Measurements from ENCODE around the gene SLC3A2. TPM values are rescaled to one million over a fixed set of nuclear protein-coding genes. Genes with fewer than 3 reads are reported as not detected.
"Not testable (repeated sequence)": the region's sequence is repeated elsewhere in the genome, so short reads cannot be mapped to it uniquely, and the experiment has no call there.

The SLC3A2 gene
- total and polyA plus RNA-seq, 2 experiments from 2014 or later = 335 to 456 TPM

GRCh38 chr11:62832336-62833234, 48.1 kb upstream of the SLC3A2 start, which contains the start of gene TEX54:
TEX54 (minus strand) TSS chr11:62832841.
- H3K4me2 ChIP-seq = peak within 1 kb of the TSS; percentile 89

GRCh38 chr11:62835336-62835735, 45.4 kb upstream of the SLC3A2 start:
- H3K4me2 ChIP-seq = no peak overlapping the region
- no peaks in the 10 kb centered on the region for H3K27me3 ChIP-seq
- TF ChIP-seq EZH2phosphoT487 (IDR thresholded peaks at IDR 0.05; ENCODE audit: low read depth, severe bottlenecking, unreplicated experiment) = no peak
- no peak for TF ChIP-seq CTCF (IDR thresholded peaks at IDR 0.05; ENCODE audit: poor library complexity)
- TF ChIP-seq EZH2 (IDR thresholded peaks at IDR 0.05; ENCODE audit: borderline replicate concordance) = no peak
- H2AFZ ChIP-seq = no peak overlapping the region
- 92% methylated on average over 8 of the region's 8 CpGs for WGBS (ENCODE audit: low lambda C conversion rate, missing lambda C conversion rate)
- no peaks in the 10 kb centered on the region for H3K36me3 ChIP-seq (replicated peaks; ENCODE audit: insufficient read depth, low read depth)
- H3K4me1 ChIP-seq (ENCODE audit: insufficient read depth) = peaks cover 12% of the 10 kb centered on the region
- H3K27ac ChIP-seq = no peak overlapping the region
- no peaks in the 10 kb centered on the region for H3K9me2 ChIP-seq (replicated peaks; ENCODE audit: insufficient read depth)
- no peak for DNase-seq (ENCODE audit: low spot score)
- H4K20me1 ChIP-seq (ENCODE audit: insufficient read depth, poor library complexity, severe bottlenecking) = peaks cover 8% of the 10 kb centered on the region
- peaks cover 70% of the 10 kb centered on the region for H3K79me2 ChIP-seq
- H3K4me3 ChIP-seq = no peak overlapping the region
- H3K9me3 ChIP-seq (ENCODE audit: low read depth) = no peaks in the 10 kb centered on the region

More at GRCh38 chr11:62832336-62833234, 48.1 kb upstream of the SLC3A2 start, which contains the start of gene TEX54:
- Histone ChIP-seq H4K20me1 (ENCODE audit: insufficient read depth, poor library complexity, severe bottlenecking) (peaks cover 18% of the 10 kb centered on the region), H3K4me3 (peak within 1 kb of the TSS; percentile 61), H3K27ac (peak within 1 kb of the TSS; percentile 95), H3K4me1 (ENCODE audit: insufficient read depth) (peaks cover 15% of the 10 kb centered on the region), H3K9me3 (ENCODE audit: low read depth) (no peaks in the 10 kb centered on the region), H3K36me3 (replicated peaks; ENCODE audit: insufficient read depth, low read depth) (no peaks in the 10 kb centered on the region), H2AFZ (peak within 1 kb of the TSS; percentile 42), H3K79me2 (peaks cover 81% of the 10 kb centered on the region), H3K27me3 (no peaks in the 10 kb centered on the region), H3K9me2 (replicated peaks; ENCODE audit: insufficient read depth) (no peaks in the 10 kb centered on the region)
- no peak for TF ChIP-seq EZH2 (IDR thresholded peaks at IDR 0.05; ENCODE audit: borderline replicate concordance)
- TF ChIP-seq EZH2phosphoT487 (IDR thresholded peaks at IDR 0.05; ENCODE audit: low read depth, severe bottlenecking, unreplicated experiment) = no peak
- TF ChIP-seq CTCF (IDR thresholded peaks at IDR 0.05; ENCODE audit: poor library complexity) = no peak
- DNase-seq (ENCODE audit: low spot score) = peak; percentile 65
- WGBS (ENCODE audit: low lambda C conversion rate, missing lambda C conversion rate) = 17% methylated on average over 39 of the region's 40 CpGs

DNA sequence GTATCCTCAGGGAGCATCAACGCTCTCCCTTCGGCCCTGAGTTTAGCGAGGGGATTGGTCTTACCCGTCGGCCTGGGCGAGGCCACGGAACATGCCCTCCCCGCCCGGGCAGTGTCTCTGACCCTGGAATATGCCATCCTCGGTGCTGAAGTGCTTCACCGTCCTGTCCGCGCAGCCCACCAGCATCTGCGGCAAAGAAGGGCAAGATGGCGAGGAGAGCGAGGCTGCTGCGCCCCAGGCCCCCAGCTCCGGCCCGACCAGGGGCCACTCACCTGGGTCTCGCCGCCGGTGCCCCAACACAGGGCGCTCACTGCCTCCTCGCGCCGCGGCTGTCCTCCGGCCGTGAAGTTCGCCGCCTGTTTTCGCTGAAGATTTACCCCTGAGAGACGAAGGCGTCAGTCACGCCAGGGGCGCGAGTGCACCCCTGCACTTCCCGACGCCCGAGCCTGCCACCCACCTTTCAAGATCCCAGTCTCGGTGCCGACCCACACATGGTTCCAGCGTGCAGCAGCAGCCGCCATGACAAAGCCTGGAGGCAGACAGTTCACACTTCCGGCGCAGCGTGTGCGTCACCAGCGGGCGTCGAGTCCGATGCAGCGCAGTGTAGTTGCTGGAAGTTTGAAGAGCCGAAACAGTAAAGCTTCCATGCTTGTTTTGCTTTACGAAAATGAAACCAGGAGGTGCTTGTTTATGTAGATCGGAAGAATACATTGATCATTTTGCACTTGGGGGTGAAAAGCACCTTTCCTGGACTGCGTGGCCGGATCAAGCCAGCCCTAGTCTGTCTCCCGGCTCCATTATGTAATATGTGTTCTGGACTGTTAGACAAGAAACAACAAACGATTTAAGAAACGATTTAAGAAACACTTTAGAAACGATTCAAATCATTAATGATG, 41.4 kb upstream of the SLC3A2 start, which contains the start of gene WDR74:
TSS of gene WDR74 (minus strand) at position 541 of the 896 bp plus-strand sequence. CDS start at position 521, 20 bp downstream.
- under 1% methylated on average over 61 of the region's 62 CpGs for WGBS (ENCODE audit: low lambda C conversion rate, missing lambda C conversion rate)
- TF ChIP-seq CTCF (IDR thresholded peaks at IDR 0.05; ENCODE audit: poor library complexity) (no peak), EZH2 (IDR thresholded peaks at IDR 0.05; ENCODE audit: borderline replicate concordance) (no peak), EZH2phosphoT487 (IDR thresholded peaks at IDR 0.05; ENCODE audit: low read depth, severe bottlenecking, unreplicated experiment) (no peak)
- no peaks in the 10 kb centered on the region for H4K20me1 ChIP-seq (ENCODE audit: insufficient read depth, poor library complexity, severe bottlenecking)
- H3K27me3 ChIP-seq = no peaks in the 10 kb centered on the region
- H3K27ac ChIP-seq = peak within 1 kb of the TSS; percentile 96
- H3K9me2 ChIP-seq (replicated peaks; ENCODE audit: insufficient read depth) = no peaks in the 10 kb centered on the region
- H3K9me3 ChIP-seq (ENCODE audit: low read depth) = no peaks in the 10 kb centered on the region
- peaks cover 43% of the 10 kb centered on the region for H3K79me2 ChIP-seq
- peak within 1 kb of the TSS; percentile 84 for H3K4me3 ChIP-seq
- peak within 1 kb of the TSS; percentile 48 for H2AFZ ChIP-seq
- peak within 1 kb of the TSS; percentile 82 for H3K4me2 ChIP-seq
- DNase-seq (ENCODE audit: low spot score) = peak; percentile 95
- peaks cover 9% of the 10 kb centered on the region for H3K4me1 ChIP-seq (ENCODE audit: insufficient read depth)
- no peaks in the 10 kb centered on the region for H3K36me3 ChIP-seq (replicated peaks; ENCODE audit: insufficient read depth, low read depth)

DNA sequence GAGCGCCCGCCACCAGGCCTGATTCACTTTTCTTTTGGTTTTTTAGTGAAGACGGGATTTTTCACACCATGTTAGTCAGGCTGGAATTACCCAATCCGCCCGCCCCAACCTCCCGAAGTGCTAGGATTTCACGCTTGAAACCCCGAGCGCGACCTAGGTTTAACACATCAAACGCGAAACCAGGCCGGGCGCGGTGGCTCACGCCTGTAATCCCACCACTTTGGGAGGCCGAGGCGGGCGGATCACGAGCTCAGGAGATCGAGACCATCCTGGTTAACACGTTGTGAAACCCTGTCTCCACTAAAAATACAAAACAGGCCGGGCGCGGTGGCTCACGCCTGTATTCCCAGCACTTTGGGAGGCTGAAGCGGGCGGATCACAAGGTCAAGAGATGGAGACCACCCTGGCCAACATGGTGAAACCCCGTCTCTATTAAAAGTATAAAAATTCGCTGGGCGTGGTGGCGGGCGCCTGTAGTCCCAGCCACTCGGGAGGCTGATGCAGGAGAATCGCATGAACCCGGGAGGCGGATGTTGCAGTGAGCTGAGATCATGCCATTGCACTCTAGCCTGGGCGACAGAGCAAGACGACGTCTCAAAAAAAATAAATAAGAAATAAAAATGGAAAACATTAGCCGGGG, 39.9 kb upstream of the SLC3A2 start:
- H2AFZ ChIP-seq = peak overlapping the region; percentile 64
- peak; percentile 84 for DNase-seq (ENCODE audit: low spot score)

More for the DNA sequence above, 39.9 kb upstream of the SLC3A2 start:
- 2% methylated on average over 41 of the region's 41 CpGs for WGBS (ENCODE audit: low lambda C conversion rate, missing lambda C conversion rate)
- peaks cover 32% of the 10 kb centered on the region for H3K79me2 ChIP-seq
- H3K4me1 ChIP-seq (ENCODE audit: insufficient read depth); H3K9me2 ChIP-seq (replicated peaks; ENCODE audit: insufficient read depth); H4K20me1 ChIP-seq (ENCODE audit: insufficient read depth, poor library complexity, severe bottlenecking); H3K36me3 ChIP-seq (replicated peaks; ENCODE audit: insufficient read depth, low read depth); H3K27me3 ChIP-seq; H3K9me3 ChIP-seq (ENCODE audit: low read depth): not testable (repeated sequence)
- H3K27ac ChIP-seq = peak overlapping the region; percentile 96
- peak overlapping the region; percentile 82 for H3K4me2 ChIP-seq
- H3K4me3 ChIP-seq = peak overlapping the region; percentile 2
